Measurements from ENCODE around the gene PLCH1. TPM values are rescaled to one million over a fixed set of nuclear protein-coding genes. Genes with fewer than 3 reads are reported as not detected.

The PLCH1 gene
- total RNA-seq, 1 donor from 2014 or later: 14.0 TPM

DNA sequence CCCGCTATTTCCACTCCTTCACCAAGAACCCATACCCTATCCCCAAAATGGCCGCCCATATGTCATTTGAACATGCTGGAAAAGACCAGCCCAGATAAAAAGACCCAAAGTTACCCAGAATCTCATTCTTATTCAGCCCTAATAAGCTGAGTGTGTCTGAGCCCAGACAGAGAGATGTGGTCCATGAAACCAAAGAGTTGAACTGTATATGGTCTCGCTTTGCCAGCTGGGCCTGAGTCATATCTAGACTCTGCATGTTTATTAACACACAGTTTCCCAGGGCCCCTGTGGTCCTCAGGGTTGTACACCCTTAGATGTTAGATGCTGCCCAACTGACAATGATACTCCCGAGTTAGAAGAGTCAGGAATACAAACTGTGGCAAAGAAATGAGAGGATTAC, 249.5 kb downstream of the PLCH1 start:
- no peak for ATAC-seq
- H3K27me3 ChIP-seq (ENCODE audit: low read depth): no peaks in the 10 kb centered on the region

DNA sequence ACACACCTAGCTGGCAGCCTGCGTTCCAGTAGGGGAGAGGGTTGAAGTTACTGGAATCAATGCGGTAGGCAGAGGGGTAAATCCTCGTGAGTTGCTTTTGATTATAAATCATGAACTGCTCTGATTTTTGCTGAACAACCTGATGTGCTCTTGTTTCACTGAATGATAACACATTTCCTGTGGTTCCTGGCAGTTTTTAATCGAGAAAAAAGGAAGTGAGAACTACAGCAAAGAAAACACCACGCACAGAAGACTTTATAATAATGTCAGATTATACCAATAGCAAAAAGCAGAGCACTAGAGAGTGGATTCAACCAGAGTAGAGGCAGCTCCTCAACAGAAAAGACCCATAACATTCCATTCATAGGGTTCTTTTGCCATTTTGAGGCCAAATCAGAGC, 250.5 kb downstream of the PLCH1 start:
- TF ChIP-seq, protein P1, sequence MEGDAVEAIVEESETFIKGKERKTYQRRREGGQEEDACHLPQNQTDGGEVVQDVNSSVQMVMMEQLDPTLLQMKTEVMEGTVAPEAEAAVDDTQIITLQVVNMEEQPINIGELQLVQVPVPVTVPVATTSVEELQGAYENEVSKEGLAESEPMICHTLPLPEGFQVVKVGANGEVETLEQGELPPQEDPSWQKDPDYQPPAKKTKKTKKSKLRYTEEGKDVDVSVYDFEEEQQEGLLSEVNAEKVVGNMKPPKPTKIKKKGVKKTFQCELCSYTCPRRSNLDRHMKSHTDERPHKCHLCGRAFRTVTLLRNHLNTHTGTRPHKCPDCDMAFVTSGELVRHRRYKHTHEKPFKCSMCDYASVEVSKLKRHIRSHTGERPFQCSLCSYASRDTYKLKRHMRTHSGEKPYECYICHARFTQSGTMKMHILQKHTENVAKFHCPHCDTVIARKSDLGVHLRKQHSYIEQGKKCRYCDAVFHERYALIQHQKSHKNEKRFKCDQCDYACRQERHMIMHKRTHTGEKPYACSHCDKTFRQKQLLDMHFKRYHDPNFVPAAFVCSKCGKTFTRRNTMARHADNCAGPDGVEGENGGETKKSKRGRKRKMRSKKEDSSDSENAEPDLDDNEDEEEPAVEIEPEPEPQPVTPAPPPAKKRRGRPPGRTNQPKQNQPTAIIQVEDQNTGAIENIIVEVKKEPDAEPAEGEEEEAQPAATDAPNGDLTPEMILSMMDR (IDR thresholded peaks at IDR 0.05): no peak
- no peaks in the 10 kb centered on the region for H3K4me1 ChIP-seq
- DNase-seq (no peak), ATAC-seq (no peak)
- H3K4me3 ChIP-seq: no peak overlapping the region
- no peak overlapping the region for H3K27ac ChIP-seq
- H3K27me3 ChIP-seq (ENCODE audit: low read depth): no peaks in the 10 kb centered on the region
- H3K36me3 ChIP-seq: no peaks in the 10 kb centered on the region
- no peaks in the 10 kb centered on the region for H3K9me3 ChIP-seq
- intact Hi-C loops (cut with DNase I): no loop called here

More for the DNA sequence above, 249.5 kb downstream of the PLCH1 start:
- DNase-seq: no peak
- no peak overlapping the region for H3K4me3 ChIP-seq
- no peaks in the 10 kb centered on the region for H3K4me1 ChIP-seq
- intact Hi-C loops (cut with DNase I): no loop called here
- no peaks in the 10 kb centered on the region for H3K36me3 ChIP-seq
- H3K9me3 ChIP-seq: no peaks in the 10 kb centered on the region
- TF ChIP-seq, protein P1 (IDR thresholded peaks at IDR 0.05): no peak
- H3K27ac ChIP-seq: no peak overlapping the region

DNA sequence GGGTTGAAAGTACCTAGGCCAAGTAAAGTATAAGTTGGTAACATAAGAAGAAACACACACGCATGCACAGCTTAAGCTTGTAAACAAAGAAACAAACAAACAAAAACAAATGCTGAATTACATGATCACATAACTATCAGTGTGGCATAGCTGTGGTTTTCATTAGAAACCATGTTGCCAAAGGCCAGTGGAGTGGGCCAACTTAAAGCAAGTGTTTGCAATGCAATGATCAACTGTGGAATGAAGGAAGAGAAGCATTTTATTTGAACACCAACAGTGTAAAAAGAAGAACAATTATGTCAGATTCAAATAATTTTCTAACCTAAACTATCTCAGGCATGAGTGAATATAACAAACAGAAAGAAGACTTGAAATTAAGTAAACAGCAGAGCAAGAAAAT, 252.0 kb downstream of the PLCH1 start:
- no peak overlapping the region for H3K4me3 ChIP-seq
- no peaks in the 10 kb centered on the region for H3K36me3 ChIP-seq
- no peak for DNase-seq
- H3K9me3 ChIP-seq: no peaks in the 10 kb centered on the region
- intact Hi-C loops (cut with DNase I): no loop called here
- H3K4me1 ChIP-seq: no peaks in the 10 kb centered on the region
- no peaks in the 10 kb centered on the region for H3K27me3 ChIP-seq (ENCODE audit: low read depth)
- no peak overlapping the region for H3K27ac ChIP-seq
- TF ChIP-seq, protein P1 (IDR thresholded peaks at IDR 0.05): no peak
- no peak for ATAC-seq

DNA sequence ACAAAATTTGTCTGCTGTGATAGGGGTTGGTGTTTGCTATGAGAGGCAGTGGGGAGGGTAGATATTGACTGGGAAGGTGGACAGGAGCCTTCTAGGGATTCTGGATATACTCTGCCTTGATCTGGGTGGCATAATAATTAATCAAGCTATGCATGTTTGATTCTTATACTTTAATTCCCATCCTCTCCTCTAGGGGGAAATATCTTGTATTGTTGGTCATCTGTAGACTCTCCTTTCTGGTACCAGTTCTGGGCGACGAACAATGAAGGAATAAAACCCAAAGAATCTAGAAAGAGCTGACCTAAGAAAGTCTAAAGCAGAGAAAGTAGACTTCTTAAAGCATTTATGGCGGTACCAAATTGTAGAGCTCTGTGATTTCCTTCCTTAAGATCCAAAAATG, 253.2 kb downstream of the PLCH1 start:
- no peaks in the 10 kb centered on the region for H3K36me3 ChIP-seq
- DNase-seq: no peak
- no peaks in the 10 kb centered on the region for H3K27me3 ChIP-seq (ENCODE audit: low read depth)
- H3K27ac ChIP-seq: no peak overlapping the region
- intact Hi-C loops (cut with DNase I): no loop called here
- no peak overlapping the region for H3K4me3 ChIP-seq
- ATAC-seq: no peak
- H3K9me3 ChIP-seq: no peaks in the 10 kb centered on the region
- no peaks in the 10 kb centered on the region for H3K4me1 ChIP-seq
- TF ChIP-seq, protein P1 (IDR thresholded peaks at IDR 0.05): no peak

DNA sequence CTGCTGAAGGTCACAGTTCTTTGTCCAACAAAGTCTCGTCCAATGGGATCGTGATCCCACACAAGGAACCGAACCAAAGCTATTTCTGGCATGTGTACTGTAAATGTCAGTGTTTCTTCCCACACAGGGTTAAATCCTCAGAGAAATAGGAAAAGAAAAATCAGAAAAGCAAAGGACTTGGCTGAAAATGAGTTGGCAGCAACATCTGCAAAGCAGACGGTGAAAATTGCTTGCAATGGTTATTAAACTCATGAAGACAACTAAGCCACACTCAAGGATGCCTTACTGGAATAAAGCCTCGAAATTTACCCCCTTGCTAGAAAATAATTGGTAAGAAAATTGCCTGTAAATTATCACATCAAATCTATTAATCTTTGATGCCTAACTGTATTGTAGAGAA, 256.2 kb downstream of the PLCH1 start:
- no peak overlapping the region for H3K4me3 ChIP-seq
- no peaks in the 10 kb centered on the region for H3K9me3 ChIP-seq
- H3K4me1 ChIP-seq: no peaks in the 10 kb centered on the region
- TF ChIP-seq, protein P1 (IDR thresholded peaks at IDR 0.05): no peak
- no peaks in the 10 kb centered on the region for H3K36me3 ChIP-seq
- no peak overlapping the region for H3K27ac ChIP-seq
- intact Hi-C loops (cut with DNase I): no loop called here
- H3K27me3 ChIP-seq (ENCODE audit: low read depth): no peaks in the 10 kb centered on the region
- ATAC-seq: no peak
- no peak for DNase-seq

DNA sequence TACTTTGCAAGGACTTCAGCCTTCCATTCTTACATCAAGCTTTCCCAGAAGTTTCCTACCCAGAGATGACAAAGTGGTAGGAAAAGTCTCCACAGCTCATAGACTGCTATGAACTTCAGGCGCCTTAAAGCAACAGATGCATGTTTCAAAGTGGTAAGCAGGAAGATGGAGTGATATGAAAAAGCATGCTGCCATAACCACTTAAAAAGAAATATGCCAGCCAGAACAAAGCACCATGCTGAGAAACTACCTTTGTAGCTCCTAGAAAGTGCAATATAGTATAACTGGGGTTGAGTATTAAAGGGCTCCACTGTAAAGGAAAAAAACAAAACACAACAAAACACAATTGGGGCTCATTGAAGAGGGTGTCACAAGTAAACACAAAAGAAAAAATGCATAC, 259.0 kb downstream of the PLCH1 start:
- Histone ChIP-seq H3K27me3 (ENCODE audit: low read depth) (no peaks in the 10 kb centered on the region), H3K4me3 (no peak overlapping the region), H3K36me3 (no peaks in the 10 kb centered on the region), H3K9me3 (no peaks in the 10 kb centered on the region), H3K4me1 (no peaks in the 10 kb centered on the region), H3K27ac (no peak overlapping the region)
- TF ChIP-seq, protein P1 (IDR thresholded peaks at IDR 0.05): no peak
- intact Hi-C loops (cut with DNase I): no loop called here
- ATAC-seq: no peak
- no peak for DNase-seq

Measured in lower lobe of right lung (tissue), 2 donors.